Occipital lobe (tissue), 2 donors: ENCODE data around the gene KCNJ16. TPM values are rescaled to one million over a fixed set of nuclear protein-coding genes. Genes with fewer than 3 reads are reported as not detected.
A peak's percentile ranks its signal among the peaks of the same experiment; 100 is the strongest.

Experiments
- DNase-seq: peaks from one replicate; lab custom pipeline; 2025; lab: John Stamatoyannopoulos, UW
- total RNA-seq: library from RNA; depleted of rRNA; stranded (reverse); fragments of >200 nt; gene quantifications from one replicate; pipeline ENCODE4 v1.2.3, GENCODE V29; 2014

The KCNJ16 gene
- total RNA-seq, 1 donor from 2014 or later = 5.3 TPM

DNA sequence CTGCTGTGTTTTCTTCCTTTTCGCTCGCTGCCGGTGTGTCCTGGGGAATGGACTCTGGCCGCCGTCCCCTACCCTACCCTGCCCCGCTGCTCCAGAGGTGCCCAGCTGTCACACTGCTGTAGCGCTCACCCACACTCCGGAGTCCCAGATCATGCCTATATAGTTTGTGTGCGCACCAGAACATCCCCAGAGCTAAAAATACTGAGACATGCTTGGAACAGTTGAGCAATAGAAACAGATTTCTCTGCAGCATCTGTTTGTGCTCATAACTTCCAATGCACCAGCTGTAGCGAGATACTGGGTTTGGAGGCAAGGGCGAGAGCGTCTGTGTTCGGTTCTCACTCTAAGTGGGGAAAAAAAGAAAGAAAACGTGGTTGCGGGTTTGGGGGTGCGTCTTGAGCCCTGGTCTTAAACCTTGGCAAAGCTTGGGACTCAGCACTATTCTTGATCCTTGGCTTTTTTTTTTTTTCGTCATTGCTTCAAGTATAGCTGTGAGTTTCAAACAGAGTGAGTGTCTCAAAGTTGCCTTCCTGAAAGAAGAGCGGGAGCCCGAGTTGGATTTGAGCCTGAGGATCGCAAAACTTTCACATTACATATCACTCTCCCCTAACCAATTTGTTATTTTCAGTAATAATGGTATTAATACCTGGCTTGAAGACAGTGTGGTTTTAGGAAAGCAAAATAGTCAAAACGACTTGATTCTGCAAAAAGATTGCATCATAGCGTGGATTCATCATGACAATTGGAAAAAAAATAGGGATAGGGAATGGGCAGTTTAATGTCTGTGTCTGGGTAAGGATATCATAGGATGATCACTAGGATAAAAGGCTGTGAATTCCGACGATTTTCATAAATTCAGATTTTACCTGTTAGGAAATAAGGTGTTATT, 94.9 kb downstream of the KCNJ16 start:
- peak; percentile 23 for DNase-seq

GRCh38 chr17:70171159-70171558, 96.1 kb downstream of the KCNJ16 start:
- no peak for DNase-seq

GRCh38 chr17:70172449-70172848, 97.4 kb downstream of the KCNJ16 start:
- no peak for DNase-seq

- no peak for DNase-seq
These were observed 97.9 kb downstream of the KCNJ16 start for GRCh38 chr17:70172923-70173322.

DNA sequence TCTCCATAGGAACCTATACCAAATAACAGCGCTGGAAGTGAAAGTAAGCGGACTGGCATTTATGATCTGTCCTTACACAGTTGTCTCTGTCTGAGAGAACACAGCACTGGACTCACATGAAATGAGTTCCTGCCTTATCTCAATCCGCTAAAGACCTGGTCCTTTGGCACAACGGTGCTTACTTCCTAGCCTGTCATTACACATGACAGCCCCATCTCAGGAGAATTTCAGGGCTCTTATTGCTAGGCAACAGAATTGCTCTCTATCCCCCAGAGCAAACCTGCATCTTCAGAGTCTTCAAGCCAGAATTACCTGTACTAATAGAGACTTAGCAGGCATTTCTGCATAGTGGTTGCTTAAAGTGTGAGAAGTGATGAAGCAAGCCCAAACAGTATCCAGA, 98.7 kb downstream of the KCNJ16 start:
- no peak for DNase-seq

- no peak for DNase-seq
These were observed 106.4 kb downstream of the KCNJ16 start for GRCh38 chr17:70181376-70181775.

GRCh38 chr17:70181866-70182265, 106.8 kb downstream of the KCNJ16 start:
- DNase-seq = no peak

DNA sequence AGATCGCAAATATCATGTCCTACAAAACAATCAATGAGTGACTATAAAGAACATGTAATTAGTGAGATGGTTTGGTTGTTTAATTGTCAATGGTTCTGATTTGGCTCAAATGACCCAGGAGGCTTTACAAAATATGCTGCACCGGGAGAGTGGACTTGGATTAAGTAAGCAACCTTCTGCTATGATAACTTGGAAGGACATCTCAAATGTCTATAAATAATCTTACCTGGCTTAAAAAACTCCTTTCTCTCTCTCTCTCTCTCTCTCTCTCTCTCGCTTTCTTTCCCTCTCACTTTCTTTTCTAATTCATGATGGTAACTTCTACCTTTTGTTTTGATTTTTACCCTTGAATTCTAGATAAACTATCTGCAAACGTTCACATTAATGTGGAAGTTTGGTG, 108.5 kb downstream of the KCNJ16 start:
- no peak for DNase-seq

DNA sequence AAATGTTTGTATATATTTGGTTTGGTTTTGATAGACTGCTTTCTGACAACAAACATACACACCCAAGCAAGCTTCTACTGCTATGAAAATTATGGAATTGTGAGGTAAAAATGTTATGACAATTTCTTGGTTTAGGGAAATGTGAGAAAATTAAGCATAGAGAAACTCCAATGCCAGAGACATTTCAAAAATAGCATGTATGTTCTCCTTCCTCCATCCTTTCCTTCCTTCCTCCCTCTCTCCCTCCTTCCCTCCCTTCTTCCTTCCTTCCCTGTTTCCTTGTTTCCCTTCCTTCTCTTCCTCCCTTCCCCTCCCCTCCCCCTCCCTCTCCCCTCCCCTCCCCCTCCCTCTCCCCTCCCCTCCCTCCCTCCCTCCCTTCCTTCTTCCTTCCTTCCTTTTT, 109.2 kb downstream of the KCNJ16 start:
- no peak for DNase-seq

DNA sequence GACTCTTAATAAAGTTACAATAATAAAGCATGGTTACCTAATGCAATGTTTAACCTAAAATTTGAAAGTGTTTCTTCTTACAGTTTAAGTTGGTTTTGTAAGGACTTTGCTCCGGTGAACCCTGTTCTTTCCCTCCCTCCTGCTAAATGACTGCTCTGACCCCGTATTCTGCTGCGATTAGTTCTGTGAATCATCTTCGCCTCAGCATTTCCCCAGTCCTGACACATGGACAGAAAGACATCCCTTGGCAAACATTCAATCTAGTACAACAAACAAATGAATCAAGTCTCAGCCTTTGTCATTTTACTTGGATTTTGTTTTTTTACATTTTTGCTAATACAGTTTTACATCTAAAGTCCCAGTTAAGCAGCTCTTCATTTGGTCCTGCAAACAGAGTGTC, 109.7 kb downstream of the KCNJ16 start:
- no peak for DNase-seq

Other genes with a start within 250 kb of the KCNJ16 start
- gene KCNJ2, start 94.3 kb downstream of the KCNJ16 start, total RNA-seq = 10.3 TPM